ENCODE results near the gene MED9.
A peak's percentile ranks its signal among the peaks of the same experiment; 100 is the strongest.

Gene MED9

DNA sequence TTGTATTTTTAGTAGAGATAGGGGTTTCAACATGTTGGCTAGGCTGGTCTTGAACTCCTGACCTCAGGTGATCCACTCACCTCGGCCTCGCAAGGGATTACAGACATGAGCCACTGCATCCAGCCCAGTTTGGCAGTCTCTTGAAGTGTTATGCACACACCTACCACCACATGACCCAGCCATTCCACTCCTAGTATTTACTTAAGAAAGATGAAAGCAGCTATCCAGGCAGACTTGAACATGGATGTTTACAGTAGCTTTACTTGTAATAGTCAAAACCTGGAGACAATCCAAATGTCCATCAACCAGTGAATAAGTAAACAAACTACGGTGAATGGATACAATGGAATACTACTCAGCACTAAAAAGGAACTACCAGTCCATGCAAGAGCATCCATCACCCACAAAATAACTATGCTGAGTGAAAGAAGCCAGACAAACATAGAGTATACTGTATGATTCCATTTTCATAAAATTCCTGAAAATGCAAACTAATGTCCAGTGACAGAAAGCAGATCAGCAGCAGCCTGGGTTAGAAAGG lies 57.2 kb downstream of the MED9 start:
- Histone ChIP-seq H3K4me1 (ENCODE audit: control insufficient read depth in 2 of 2, insufficient read depth in 1 of 2, low read depth in 1 of 2, low read length in 2 of 2) (no peaks in the 10 kb centered on the region), H2BK120ac (ENCODE audit: low read depth, low read length) (no peak overlapping the region), H2BK12ac (ENCODE audit: low read length) (no peak overlapping the region), H2BK15ac (ENCODE audit: low read length) (no peak overlapping the region), H3K4me3 (ENCODE audit: low read length in 2 of 2) (no peak overlapping the region), H3K79me1 (ENCODE audit: low read depth, low read length) (no peaks in the 10 kb centered on the region), H3K4ac (ENCODE audit: low read length) (no peak overlapping the region), H3K27ac (replicated peaks; ENCODE audit: low read length) (no peak overlapping the region), H3K27me3 (ENCODE audit: control insufficient read depth in 3 of 3, insufficient read depth in 3 of 3, low read depth in 1 of 3, low read length in 3 of 3) (no peaks in the 10 kb centered on the region), H3K9me3 (replicated peaks in 1 of 2; ENCODE audit: control insufficient read depth in 2 of 2, insufficient read depth in 1 of 2, low read depth in 1 of 2, low read length in 2 of 2) (peaks cover 0 to 4% of the 10 kb centered on the region in 2 donors), H3K14ac (ENCODE audit: low read length) (no peak overlapping the region), H3K36me3 (replicated peaks in 1 of 2; ENCODE audit: control insufficient read depth in 2 of 2, insufficient read depth in 2 of 2, low read length in 2 of 2) (no peaks in the 10 kb centered on the region), H3K18ac (ENCODE audit: low read length) (no peak overlapping the region), H2AK5ac (ENCODE audit: low read depth, low read length) (no peak overlapping the region), H3K4me2 (ENCODE audit: insufficient read depth, low read length, poor library complexity, severe bottlenecking) (no peak overlapping the region), H4K8ac (ENCODE audit: low read depth, low read length) (no peak overlapping the region), H2BK5ac (ENCODE audit: low read length) (no peak overlapping the region), H4K91ac (ENCODE audit: low read depth, low read length, poor library complexity) (no peak overlapping the region), H3K9ac (ENCODE audit: low read depth, low read length, poor library complexity) (no peak overlapping the region), H2AFZ (ENCODE audit: low read length) (no peak overlapping the region), H3K23ac (ENCODE audit: low read depth, low read length, poor library complexity) (no peak overlapping the region)
- WGBS, 2 donors (ENCODE audit: extremely low coverage in 2 of 2, insufficient read length in 2 of 2, insufficient replicate concordance in 1 of 2), result no CpG with 5 or more reads among the region's 3 CpGs
- DNase-seq (ENCODE audit: low spot score), result no peak

DNA sequence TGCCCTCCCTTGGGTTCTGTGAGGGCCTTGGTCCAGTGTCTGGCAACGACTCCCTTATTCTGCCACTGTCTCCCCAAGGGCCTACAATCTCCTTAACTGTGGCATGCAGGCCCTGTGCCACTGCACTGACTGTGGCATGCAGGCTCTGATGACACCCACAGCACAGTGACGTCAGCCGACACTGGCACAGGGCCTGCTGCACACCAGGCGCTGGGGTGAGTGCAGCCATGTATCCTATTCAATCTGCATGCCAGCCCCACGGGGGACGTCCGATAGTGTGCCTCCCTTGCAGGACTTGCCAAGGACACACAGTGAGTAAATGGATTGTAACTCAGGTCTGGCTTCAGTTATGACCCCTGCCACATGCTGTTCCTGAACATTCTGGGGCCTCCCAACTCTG lies 59.2 kb downstream of the MED9 start:
- Histone ChIP-seq H3K4me1 (ENCODE audit: control insufficient read depth in 2 of 2, insufficient read depth in 1 of 2, low read depth in 1 of 2, low read length in 2 of 2) (peaks cover 5 to 8% of the 10 kb centered on the region in 2 donors), H2BK15ac (ENCODE audit: low read length) (no peak overlapping the region), H3K14ac (ENCODE audit: low read length) (no peak overlapping the region), H3K4ac (ENCODE audit: low read length) (no peak overlapping the region), H3K9ac (ENCODE audit: low read depth, low read length, poor library complexity) (no peak overlapping the region), H2AK5ac (ENCODE audit: low read depth, low read length) (no peak overlapping the region), H2BK5ac (ENCODE audit: low read length) (no peak overlapping the region), H3K4me3 (ENCODE audit: low read length in 2 of 2) (peak overlapping the region in 1 of 2 donors; percentile 69), H3K23ac (ENCODE audit: low read depth, low read length, poor library complexity) (no peak overlapping the region), H2AFZ (ENCODE audit: low read length) (no peak overlapping the region), H2BK12ac (ENCODE audit: low read length) (no peak overlapping the region), H3K9me3 (replicated peaks in 1 of 2; ENCODE audit: control insufficient read depth in 2 of 2, insufficient read depth in 1 of 2, low read depth in 1 of 2, low read length in 2 of 2) (peaks cover 0 to 4% of the 10 kb centered on the region in 2 donors), H3K79me1 (ENCODE audit: low read depth, low read length) (no peaks in the 10 kb centered on the region), H2BK120ac (ENCODE audit: low read depth, low read length) (no peak overlapping the region), H3K36me3 (replicated peaks in 1 of 2; ENCODE audit: control insufficient read depth in 2 of 2, insufficient read depth in 2 of 2, low read length in 2 of 2) (no peaks in the 10 kb centered on the region), H3K27me3 (ENCODE audit: control insufficient read depth in 3 of 3, insufficient read depth in 3 of 3, low read depth in 1 of 3, low read length in 3 of 3) (no peaks in the 10 kb centered on the region), H3K27ac (replicated peaks; ENCODE audit: low read length) (no peak overlapping the region), H4K8ac (ENCODE audit: low read depth, low read length) (no peak overlapping the region), H3K18ac (ENCODE audit: low read length) (no peak overlapping the region), H4K91ac (ENCODE audit: low read depth, low read length, poor library complexity) (no peak overlapping the region), H3K4me2 (ENCODE audit: insufficient read depth, low read length, poor library complexity, severe bottlenecking) (no peak overlapping the region)
- no CpG with 5 or more reads among the region's 7 CpGs for WGBS, 2 donors (ENCODE audit: extremely low coverage in 2 of 2, insufficient read length in 2 of 2, insufficient replicate concordance in 1 of 2)
- DNase-seq (ENCODE audit: low spot score), result no peak

GRCh38 chr17:17536702-17537101 lies 59.9 kb downstream of the MED9 start:
- Histone ChIP-seq H3K36me3 (replicated peaks in 1 of 2; ENCODE audit: control insufficient read depth in 2 of 2, insufficient read depth in 2 of 2, low read length in 2 of 2) (no peaks in the 10 kb centered on the region), H3K27me3 (ENCODE audit: control insufficient read depth in 3 of 3, insufficient read depth in 3 of 3, low read depth in 1 of 3, low read length in 3 of 3) (no peaks in the 10 kb centered on the region), H3K4ac (ENCODE audit: low read length) (no peak overlapping the region), H3K23ac (ENCODE audit: low read depth, low read length, poor library complexity) (no peak overlapping the region), H3K4me3 (ENCODE audit: low read length in 2 of 2) (no peak overlapping the region), H3K79me1 (ENCODE audit: low read depth, low read length) (no peaks in the 10 kb centered on the region), H4K91ac (ENCODE audit: low read depth, low read length, poor library complexity) (no peak overlapping the region), H3K4me2 (ENCODE audit: insufficient read depth, low read length, poor library complexity, severe bottlenecking) (no peak overlapping the region), H2AK5ac (ENCODE audit: low read depth, low read length) (no peak overlapping the region), H2BK12ac (ENCODE audit: low read length) (no peak overlapping the region), H2BK120ac (ENCODE audit: low read depth, low read length) (no peak overlapping the region), H4K8ac (ENCODE audit: low read depth, low read length) (no peak overlapping the region), H3K9ac (ENCODE audit: low read depth, low read length, poor library complexity) (no peak overlapping the region), H2BK5ac (ENCODE audit: low read length) (no peak overlapping the region), H3K18ac (ENCODE audit: low read length) (no peak overlapping the region), H3K14ac (ENCODE audit: low read length) (no peak overlapping the region), H2BK15ac (ENCODE audit: low read length) (no peak overlapping the region), H2AFZ (ENCODE audit: low read length) (no peak overlapping the region), H3K4me1 (ENCODE audit: control insufficient read depth in 2 of 2, insufficient read depth in 1 of 2, low read depth in 1 of 2, low read length in 2 of 2) (peaks cover 5 to 8% of the 10 kb centered on the region in 2 donors), H3K27ac (replicated peaks; ENCODE audit: low read length) (no peak overlapping the region), H3K9me3 (replicated peaks in 1 of 2; ENCODE audit: control insufficient read depth in 2 of 2, insufficient read depth in 1 of 2, low read depth in 1 of 2, low read length in 2 of 2) (peaks cover 0 to 4% of the 10 kb centered on the region in 2 donors)
- DNase-seq (ENCODE audit: low spot score), result no peak
- no CpG with 5 or more reads among the region's 15 CpGs for WGBS, 2 donors (ENCODE audit: extremely low coverage in 2 of 2, insufficient read length in 2 of 2, insufficient replicate concordance in 1 of 2)

- WGBS, 2 donors (ENCODE audit: extremely low coverage in 2 of 2, insufficient read length in 2 of 2, insufficient replicate concordance in 1 of 2), result no CpG with 5 or more reads among the region's 15 CpGs
- no peak overlapping the region for H2BK120ac ChIP-seq (ENCODE audit: low read depth, low read length)
- no peak overlapping the region for H2BK12ac ChIP-seq (ENCODE audit: low read length)
- H3K18ac ChIP-seq (ENCODE audit: low read length), result no peak overlapping the region
- H4K8ac ChIP-seq (ENCODE audit: low read depth, low read length), result no peak overlapping the region
- H2BK15ac ChIP-seq (ENCODE audit: low read length), result no peak overlapping the region
- H2BK5ac ChIP-seq (ENCODE audit: low read length), result no peak overlapping the region
- H3K23ac ChIP-seq (ENCODE audit: low read depth, low read length, poor library complexity), result peak overlapping the region; percentile 27
- H3K14ac ChIP-seq (ENCODE audit: low read length), result no peak overlapping the region
- H3K9ac ChIP-seq (ENCODE audit: low read depth, low read length, poor library complexity), result peak overlapping the region; percentile 61
- no peaks in the 10 kb centered on the region for H3K79me1 ChIP-seq (ENCODE audit: low read depth, low read length)
- H3K4me2 ChIP-seq (ENCODE audit: insufficient read depth, low read length, poor library complexity, severe bottlenecking), result no peak overlapping the region
- H2AK5ac ChIP-seq (ENCODE audit: low read depth, low read length), result no peak overlapping the region
- peaks cover 0 to 2% of the 10 kb centered on the region in 2 donors for H3K9me3 ChIP-seq (replicated peaks in 1 of 2; ENCODE audit: control insufficient read depth in 2 of 2, insufficient read depth in 1 of 2, low read depth in 1 of 2, low read length in 2 of 2)
- H4K91ac ChIP-seq (ENCODE audit: low read depth, low read length, poor library complexity), result no peak overlapping the region
- no peaks in the 10 kb centered on the region for H3K36me3 ChIP-seq (replicated peaks in 1 of 2; ENCODE audit: control insufficient read depth in 2 of 2, insufficient read depth in 2 of 2, low read length in 2 of 2)
- no peak for DNase-seq (ENCODE audit: low spot score)
- peaks cover 5 to 8% of the 10 kb centered on the region in 2 donors for H3K4me1 ChIP-seq (ENCODE audit: control insufficient read depth in 2 of 2, insufficient read depth in 1 of 2, low read depth in 1 of 2, low read length in 2 of 2)
- no peak overlapping the region for H2AFZ ChIP-seq (ENCODE audit: low read length)
- H3K4me3 ChIP-seq (ENCODE audit: low read length in 2 of 2), result peak overlapping the region in 1 of 2 donors; percentile 16
- H3K27me3 ChIP-seq (ENCODE audit: control insufficient read depth in 3 of 3, insufficient read depth in 3 of 3, low read depth in 1 of 3, low read length in 3 of 3), result no peaks in the 10 kb centered on the region
- H3K27ac ChIP-seq (replicated peaks; ENCODE audit: low read length), result no peak overlapping the region
- H3K4ac ChIP-seq (ENCODE audit: low read length), result no peak overlapping the region
These were observed 60.7 kb downstream of the MED9 start for GRCh38 chr17:17537311-17538099.
